Measurements from ENCODE around the gene ENTPD2. TPM values are rescaled to one million over a fixed set of nuclear protein-coding genes. Genes with fewer than 3 reads are reported as not detected.

Gene ENTPD2
- total and polyA plus RNA-seq, 2 experiments from 2014 or later: 1.8 to 1.9 TPM

DNA sequence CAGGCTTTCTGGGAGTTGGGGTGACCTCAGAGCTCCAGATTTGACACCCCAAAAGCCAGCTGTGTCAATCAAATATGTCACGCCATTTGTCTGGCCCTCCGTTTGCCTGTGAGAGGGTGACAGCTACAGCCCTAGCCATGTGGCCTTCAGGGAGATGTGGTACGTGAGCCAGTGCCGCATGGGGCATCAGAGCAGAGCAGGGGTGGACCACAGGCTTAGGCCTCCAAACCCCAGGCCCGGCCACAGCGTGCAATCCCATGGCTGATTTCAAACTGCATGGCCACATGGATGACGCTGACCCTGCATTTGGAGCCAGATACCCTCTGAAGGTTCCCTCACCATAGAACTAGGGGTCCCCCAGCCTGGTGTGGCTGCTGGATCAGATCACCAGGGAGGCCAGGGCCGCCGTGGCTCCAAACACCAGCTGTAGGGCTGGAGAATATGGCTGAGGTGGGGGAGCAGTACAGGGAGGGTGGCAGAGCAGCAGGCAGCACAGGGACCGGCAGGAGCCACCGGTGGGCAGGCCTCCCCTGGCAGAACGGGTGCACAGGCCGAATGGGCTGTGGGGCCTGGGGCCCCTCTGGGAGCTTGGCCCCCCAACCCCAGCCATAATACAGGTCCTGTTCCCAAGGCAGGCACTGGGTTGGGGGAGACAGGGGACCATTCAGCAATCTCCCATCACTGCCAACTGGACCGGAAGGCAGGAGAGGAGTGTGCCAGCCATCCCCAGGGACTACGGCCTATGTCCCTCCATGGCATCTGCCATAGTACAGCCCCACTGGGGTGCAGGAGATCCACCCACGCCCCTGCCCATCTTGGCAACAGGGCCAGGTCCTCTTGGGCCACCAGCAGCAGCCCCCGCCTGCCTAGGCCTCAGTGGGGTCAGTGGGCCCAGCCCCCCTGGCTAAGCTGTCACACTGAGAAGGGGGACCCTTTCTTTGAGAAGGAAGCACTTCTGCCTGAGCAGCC is 15.0 kb upstream of the ENTPD2 start:
- Mint-ChIP-seq H3K4me1 (peaks cover 19% of the 10 kb centered on the region), H3K4me3 (peak overlapping the region; percentile 66)
- no peak overlapping the region for H3K27ac ChIP-seq (ENCODE audit: low read depth)

More for the DNA sequence above, 15.0 kb upstream of the ENTPD2 start:
- TF ChIP-seq, protein P1, sequence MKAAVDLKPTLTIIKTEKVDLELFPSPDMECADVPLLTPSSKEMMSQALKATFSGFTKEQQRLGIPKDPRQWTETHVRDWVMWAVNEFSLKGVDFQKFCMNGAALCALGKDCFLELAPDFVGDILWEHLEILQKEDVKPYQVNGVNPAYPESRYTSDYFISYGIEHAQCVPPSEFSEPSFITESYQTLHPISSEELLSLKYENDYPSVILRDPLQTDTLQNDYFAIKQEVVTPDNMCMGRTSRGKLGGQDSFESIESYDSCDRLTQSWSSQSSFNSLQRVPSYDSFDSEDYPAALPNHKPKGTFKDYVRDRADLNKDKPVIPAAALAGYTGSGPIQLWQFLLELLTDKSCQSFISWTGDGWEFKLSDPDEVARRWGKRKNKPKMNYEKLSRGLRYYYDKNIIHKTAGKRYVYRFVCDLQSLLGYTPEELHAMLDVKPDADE (IDR thresholded peaks at IDR 0.05): no peak
- TF ChIP-seq, protein P2, sequence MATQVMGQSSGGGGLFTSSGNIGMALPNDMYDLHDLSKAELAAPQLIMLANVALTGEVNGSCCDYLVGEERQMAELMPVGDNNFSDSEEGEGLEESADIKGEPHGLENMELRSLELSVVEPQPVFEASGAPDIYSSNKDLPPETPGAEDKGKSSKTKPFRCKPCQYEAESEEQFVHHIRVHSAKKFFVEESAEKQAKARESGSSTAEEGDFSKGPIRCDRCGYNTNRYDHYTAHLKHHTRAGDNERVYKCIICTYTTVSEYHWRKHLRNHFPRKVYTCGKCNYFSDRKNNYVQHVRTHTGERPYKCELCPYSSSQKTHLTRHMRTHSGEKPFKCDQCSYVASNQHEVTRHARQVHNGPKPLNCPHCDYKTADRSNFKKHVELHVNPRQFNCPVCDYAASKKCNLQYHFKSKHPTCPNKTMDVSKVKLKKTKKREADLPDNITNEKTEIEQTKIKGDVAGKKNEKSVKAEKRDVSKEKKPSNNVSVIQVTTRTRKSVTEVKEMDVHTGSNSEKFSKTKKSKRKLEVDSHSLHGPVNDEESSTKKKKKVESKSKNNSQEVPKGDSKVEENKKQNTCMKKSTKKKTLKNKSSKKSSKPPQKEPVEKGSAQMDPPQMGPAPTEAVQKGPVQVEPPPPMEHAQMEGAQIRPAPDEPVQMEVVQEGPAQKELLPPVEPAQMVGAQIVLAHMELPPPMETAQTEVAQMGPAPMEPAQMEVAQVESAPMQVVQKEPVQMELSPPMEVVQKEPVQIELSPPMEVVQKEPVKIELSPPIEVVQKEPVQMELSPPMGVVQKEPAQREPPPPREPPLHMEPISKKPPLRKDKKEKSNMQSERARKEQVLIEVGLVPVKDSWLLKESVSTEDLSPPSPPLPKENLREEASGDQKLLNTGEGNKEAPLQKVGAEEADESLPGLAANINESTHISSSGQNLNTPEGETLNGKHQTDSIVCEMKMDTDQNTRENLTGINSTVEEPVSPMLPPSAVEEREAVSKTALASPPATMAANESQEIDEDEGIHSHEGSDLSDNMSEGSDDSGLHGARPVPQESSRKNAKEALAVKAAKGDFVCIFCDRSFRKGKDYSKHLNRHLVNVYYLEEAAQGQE (IDR thresholded peaks at IDR 0.05; ENCODE audit: unreplicated experiment): no peak
- TF ChIP-seq EZH2 (IDR thresholded peaks at IDR 0.05; ENCODE audit: low read depth, unreplicated experiment): no peak
- no peak for TF ChIP-seq ZNF331 (CRISPR knock-in tag; IDR thresholded peaks at IDR 0.05; ENCODE audit: low read depth)
- TF ChIP-seq EZH2phosphoT487 (IDR thresholded peaks at IDR 0.05; ENCODE audit: unreplicated experiment): no peak
- no peak for TF ChIP-seq JUNB (IDR thresholded peaks at IDR 0.05; ENCODE audit: unreplicated experiment)
- TF ChIP-seq, protein P3, sequence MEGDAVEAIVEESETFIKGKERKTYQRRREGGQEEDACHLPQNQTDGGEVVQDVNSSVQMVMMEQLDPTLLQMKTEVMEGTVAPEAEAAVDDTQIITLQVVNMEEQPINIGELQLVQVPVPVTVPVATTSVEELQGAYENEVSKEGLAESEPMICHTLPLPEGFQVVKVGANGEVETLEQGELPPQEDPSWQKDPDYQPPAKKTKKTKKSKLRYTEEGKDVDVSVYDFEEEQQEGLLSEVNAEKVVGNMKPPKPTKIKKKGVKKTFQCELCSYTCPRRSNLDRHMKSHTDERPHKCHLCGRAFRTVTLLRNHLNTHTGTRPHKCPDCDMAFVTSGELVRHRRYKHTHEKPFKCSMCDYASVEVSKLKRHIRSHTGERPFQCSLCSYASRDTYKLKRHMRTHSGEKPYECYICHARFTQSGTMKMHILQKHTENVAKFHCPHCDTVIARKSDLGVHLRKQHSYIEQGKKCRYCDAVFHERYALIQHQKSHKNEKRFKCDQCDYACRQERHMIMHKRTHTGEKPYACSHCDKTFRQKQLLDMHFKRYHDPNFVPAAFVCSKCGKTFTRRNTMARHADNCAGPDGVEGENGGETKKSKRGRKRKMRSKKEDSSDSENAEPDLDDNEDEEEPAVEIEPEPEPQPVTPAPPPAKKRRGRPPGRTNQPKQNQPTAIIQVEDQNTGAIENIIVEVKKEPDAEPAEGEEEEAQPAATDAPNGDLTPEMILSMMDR (conservative IDR thresholded peaks at IDR 0.05; ENCODE audit: low read depth in 2 of 2): no peak
- no peak for TF ChIP-seq POLR2AphosphoS5 (IDR thresholded peaks at IDR 0.05; ENCODE audit: low read depth)
- H3K27ac Mint-ChIP-seq: no peak overlapping the region
- Histone ChIP-seq H3K36me3 (ENCODE audit: insufficient read depth) (no peaks in the 10 kb centered on the region; the same call in 1 of the 2 replicates), H3K79me2 (replicated peaks; ENCODE audit: insufficient read depth) (peaks cover 10% of the 10 kb centered on the region; the same call in 1 of the 2 replicates), H3K4me1 (ENCODE audit: insufficient read depth) (peaks cover 18% of the 10 kb centered on the region; the same call in 1 of the 2 replicates), H3K4me3 (peak overlapping the region; percentile 71), H3K4me2 (peak overlapping the region; percentile 85), H3F3A (replicated peaks; ENCODE audit: low read depth) (peaks cover 15% of the 10 kb centered on the region; the same call in 1 of the 2 replicates), H3K27me3 (ENCODE audit: insufficient read depth) (0 out of 2 replicates have a peak, but pooled peaks cover 8% of the 10 kb centered on the region), H3K9me2 (ENCODE audit: insufficient read depth) (no peaks in the 10 kb centered on the region), H2AFZ (no peak overlapping the region), H4K20me1 (replicated peaks; ENCODE audit: insufficient read depth) (peaks cover 11% of the 10 kb centered on the region; the same call in 1 of the 2 replicates)
- no peaks in the 10 kb centered on the region; the same call in 1 of the 3 replicates for H3K36me3 Mint-ChIP-seq (ENCODE audit: low read depth)
- ATAC-seq (no peak), DNase-seq (ENCODE audit: low spot score) (no peak)
- no peaks in the 10 kb centered on the region; the same call in 2 of the 3 replicates for H3K9me3 Mint-ChIP-seq
- H3K27me3 Mint-ChIP-seq (ENCODE audit: insufficient read depth, low read depth, poor library complexity): peaks cover 10% of the 10 kb centered on the region
